Measurements from ENCODE around the gene DNAH5. TPM values are rescaled to one million over a fixed set of nuclear protein-coding genes. Genes with fewer than 3 reads are reported as not detected.

Gene DNAH5
- total RNA-seq, 1 donor, result 0.18 TPM

GRCh38 chr5:13926731-13927130 is 17.8 kb downstream of the DNAH5 start:
- DNase-seq (ENCODE audit: low read depth), result no peak
- H3K4me3 ChIP-seq (ENCODE audit: low read depth, low read length), result no peak overlapping the region
- TF ChIP-seq CTCF (IDR thresholded peaks at IDR 0.05; ENCODE audit: insufficient read depth, low read length), result no peak

GRCh38 chr5:13921578-13921977 is 22.9 kb downstream of the DNAH5 start:
- H3K4me3 ChIP-seq (ENCODE audit: low read depth, low read length), result no peak overlapping the region
- TF ChIP-seq CTCF (IDR thresholded peaks at IDR 0.05; ENCODE audit: insufficient read depth, low read length), result no peak
- no peak for DNase-seq (ENCODE audit: low read depth)

- no peak overlapping the region for H3K4me3 ChIP-seq (ENCODE audit: low read depth, low read length)
- TF ChIP-seq CTCF (IDR thresholded peaks at IDR 0.05; ENCODE audit: insufficient read depth, low read length), result no peak
- DNase-seq (ENCODE audit: low read depth), result no peak
These were observed 24.7 kb downstream of the DNAH5 start for GRCh38 chr5:13919786-13920185.

GRCh38 chr5:13919087-13919486 is 25.4 kb downstream of the DNAH5 start:
- H3K4me3 ChIP-seq (ENCODE audit: low read depth, low read length), result no peak overlapping the region
- TF ChIP-seq CTCF (IDR thresholded peaks at IDR 0.05; ENCODE audit: insufficient read depth, low read length), result no peak
- DNase-seq (ENCODE audit: low read depth), result no peak

GRCh38 chr5:13917061-13917460 is 27.4 kb downstream of the DNAH5 start:
- no peak overlapping the region for H3K4me3 ChIP-seq (ENCODE audit: low read depth, low read length)
- TF ChIP-seq CTCF (IDR thresholded peaks at IDR 0.05; ENCODE audit: insufficient read depth, low read length), result no peak
- DNase-seq (ENCODE audit: low read depth), result no peak

- DNase-seq (ENCODE audit: low read depth), result no peak
- TF ChIP-seq CTCF (IDR thresholded peaks at IDR 0.05; ENCODE audit: insufficient read depth, low read length), result no peak
These were observed 30.5 kb downstream of the DNAH5 start for GRCh38 chr5:13913962-13914361.

GRCh38 chr5:13910637-13911288 is 33.7 kb downstream of the DNAH5 start:
- no peak for DNase-seq (ENCODE audit: low read depth)
- no peak overlapping the region for H3K4me3 ChIP-seq (ENCODE audit: low read depth, low read length)
- no peak for TF ChIP-seq CTCF (IDR thresholded peaks at IDR 0.05; ENCODE audit: insufficient read depth, low read length)

More at GRCh38 chr5:13913962-13914361, 30.5 kb downstream of the DNAH5 start:
- no peak overlapping the region for H3K4me3 ChIP-seq (ENCODE audit: low read depth, low read length)

All from fibroblast of the aortic adventitia (primary cell).